HG03558 (cell line): ENCODE measurements around the gene GMPPB.

Experiments
- ATAC-seq: cut with Tn5 transposase; IDR thresholded peaks from one replicate; pipeline ENCODE4 v1.9.1; 2021; ENCODE audit warnings: moderate number of reproducible peaks; ENCODE audit not compliant: unreplicated experiment; ENCODE audit errors: extremely low read depth

The GMPPB gene

DNA sequence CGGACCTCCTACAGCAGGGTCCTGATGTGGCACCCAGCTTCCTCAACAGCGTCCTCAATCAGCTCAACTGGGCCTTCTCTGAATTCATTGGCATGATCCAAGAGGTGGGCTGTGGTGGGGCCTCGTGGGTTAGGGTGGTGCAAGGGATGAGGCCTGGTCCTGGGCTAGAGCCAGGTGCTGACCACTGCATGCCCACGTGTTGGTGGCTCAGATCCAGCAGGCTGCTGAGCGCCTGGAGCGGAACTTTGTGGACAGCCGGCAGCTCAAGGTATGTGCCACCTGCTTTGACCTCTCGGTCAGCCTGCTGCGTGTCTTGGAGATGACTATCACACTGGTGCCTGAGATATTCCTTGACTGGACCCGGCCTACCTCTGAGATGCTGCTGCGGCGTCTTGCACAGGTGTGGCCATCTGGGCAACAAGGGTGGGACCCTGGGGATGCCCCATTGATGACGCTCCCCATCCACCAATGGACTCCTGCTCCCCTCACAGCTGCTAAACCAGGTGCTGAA, 8.1 kb downstream of the GMPPB start:
- no peak for ATAC-seq

DNA sequence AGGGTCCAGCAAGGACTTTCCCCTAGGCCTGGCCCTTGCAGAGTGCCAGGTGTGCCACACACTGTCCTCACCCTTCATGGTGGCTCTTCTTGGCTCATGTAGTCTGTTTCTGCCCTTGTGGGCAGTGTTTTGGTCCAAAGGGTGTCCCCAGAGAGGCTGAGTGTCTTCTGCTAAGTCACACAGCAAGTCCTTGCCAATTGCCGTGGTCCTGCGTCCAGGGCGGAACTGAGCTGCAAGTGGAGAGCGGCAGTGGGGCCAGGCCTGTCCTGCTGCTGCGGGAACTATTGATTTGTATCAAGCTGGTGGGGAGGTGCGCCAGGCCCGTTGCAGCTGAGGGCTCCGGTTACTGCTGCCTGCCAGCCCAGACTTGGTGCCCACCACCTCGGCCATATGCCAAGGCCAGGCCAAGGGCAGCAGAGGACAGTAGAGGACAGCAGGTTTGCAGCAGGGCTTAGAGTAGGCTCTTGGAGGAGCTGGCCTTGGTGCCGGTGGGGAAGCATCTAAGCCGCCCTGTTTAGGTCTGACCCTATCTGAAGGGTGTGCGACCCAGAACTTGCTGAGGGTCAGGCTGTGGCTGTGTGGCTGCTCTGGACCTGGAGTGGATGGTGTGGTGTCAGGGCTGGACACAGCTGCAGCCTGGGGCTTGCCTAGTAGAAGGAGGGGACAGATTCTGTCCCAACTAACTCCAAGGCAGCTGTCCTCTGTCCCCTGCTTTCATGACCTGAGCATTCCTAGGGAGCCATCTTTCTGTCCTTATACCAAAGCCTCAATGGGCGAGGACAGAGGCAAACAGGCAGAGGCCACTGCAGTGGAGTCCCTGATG, 8.8 kb downstream of the GMPPB start:
- ATAC-seq = no peak

GRCh38 chr3:49713336-49714105, 10.2 kb downstream of the GMPPB start:
- no peak for ATAC-seq

DNA sequence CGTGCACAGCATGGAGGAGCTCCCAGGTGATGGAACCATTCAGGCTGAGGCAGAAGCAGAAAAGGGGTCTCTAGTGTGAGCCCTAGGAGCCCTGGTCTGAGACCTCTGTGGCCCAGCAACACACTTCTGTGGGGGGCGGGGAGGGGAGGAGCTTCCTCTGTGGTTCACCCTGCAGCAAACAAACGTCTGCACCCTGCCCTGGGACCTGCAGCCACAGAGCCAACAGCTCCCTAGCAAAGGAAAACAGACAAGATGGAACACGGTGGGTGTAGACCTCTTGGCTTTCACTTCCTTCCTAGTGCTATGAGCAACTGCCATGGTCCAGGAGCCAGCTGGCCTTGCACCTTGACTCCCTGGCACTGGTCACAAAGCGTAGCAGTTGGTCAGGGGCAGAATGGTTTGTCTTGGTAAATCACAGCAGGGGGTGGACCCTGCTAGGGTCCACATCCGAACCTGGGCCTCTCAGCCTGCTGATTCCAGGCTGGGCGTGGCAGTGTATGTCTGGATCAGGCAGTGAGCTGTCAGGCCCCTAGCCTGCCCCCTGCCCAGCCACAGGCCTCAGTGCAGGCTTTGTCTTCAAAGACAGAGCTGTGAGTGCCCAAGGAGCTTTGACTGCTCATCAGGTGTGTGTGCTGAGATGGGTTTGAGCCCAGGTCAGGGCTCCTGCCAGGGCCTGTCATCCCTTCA, 11.0 kb downstream of the GMPPB start:
- ATAC-seq = no peak

DNA sequence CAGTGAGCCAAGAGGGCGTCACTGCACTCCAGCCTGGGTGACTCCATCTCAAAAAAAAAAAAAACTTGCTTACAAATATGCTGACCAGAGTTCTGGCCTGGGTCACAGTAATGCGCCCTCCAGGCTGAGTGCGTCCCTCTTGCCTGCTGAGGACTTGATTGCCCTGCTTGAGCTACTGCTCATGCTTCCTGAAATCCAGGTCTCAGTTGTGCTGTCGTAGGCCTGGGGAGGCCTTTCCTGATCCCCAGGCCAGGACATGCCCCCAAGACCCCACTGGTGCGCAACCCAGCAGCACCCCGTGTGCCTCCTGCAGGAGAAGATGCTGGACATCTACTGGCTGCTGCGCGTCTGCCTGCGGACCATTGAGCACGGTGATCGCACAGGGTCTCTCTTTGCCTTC, 11.6 kb downstream of the GMPPB start:
- ATAC-seq = no peak

GRCh38 chr3:49711489-49711888, 12.3 kb downstream of the GMPPB start:
- no peak for ATAC-seq

DNA sequence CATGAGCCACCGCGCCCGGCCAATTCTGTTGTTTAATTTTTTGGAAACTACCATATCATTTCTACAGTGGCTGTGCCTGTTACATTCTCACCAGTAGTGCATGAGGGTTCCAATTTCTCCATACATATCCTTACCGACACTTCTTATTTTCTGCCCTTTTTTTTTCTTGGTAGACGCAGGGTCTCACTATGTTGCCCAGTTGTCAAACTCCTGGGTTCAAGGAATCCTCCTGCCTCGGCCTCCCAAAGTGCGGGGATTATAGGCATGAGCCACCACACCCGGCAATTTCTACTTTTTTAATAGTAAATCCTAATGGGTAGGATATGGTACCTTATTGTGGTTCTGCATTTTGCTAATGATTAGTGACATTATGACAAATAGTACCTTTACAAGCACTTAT, 13.9 kb downstream of the GMPPB start:
- no peak for ATAC-seq

DNA sequence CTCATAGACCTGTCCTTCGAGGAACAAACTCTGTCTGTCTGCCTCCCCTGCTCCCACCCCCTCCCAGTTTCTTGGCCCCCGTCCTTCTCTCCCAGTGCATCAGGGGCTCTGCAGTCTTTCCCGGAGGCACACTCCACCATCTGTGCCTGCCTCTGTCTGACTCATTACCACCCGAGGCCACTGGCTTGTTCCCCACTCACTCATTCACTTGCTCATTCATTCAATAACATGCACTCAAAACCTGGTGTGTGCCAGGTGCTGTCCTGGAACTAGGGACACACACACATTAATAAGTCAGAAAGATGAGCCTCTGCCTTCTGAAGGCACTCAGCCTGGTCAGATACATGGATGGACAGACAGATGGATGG, 16.7 kb downstream of the GMPPB start:
- no peak for ATAC-seq

- ATAC-seq = no peak
Observed at GRCh38 chr3:49706456-49707112, 17.2 kb downstream of the GMPPB start.

DNA sequence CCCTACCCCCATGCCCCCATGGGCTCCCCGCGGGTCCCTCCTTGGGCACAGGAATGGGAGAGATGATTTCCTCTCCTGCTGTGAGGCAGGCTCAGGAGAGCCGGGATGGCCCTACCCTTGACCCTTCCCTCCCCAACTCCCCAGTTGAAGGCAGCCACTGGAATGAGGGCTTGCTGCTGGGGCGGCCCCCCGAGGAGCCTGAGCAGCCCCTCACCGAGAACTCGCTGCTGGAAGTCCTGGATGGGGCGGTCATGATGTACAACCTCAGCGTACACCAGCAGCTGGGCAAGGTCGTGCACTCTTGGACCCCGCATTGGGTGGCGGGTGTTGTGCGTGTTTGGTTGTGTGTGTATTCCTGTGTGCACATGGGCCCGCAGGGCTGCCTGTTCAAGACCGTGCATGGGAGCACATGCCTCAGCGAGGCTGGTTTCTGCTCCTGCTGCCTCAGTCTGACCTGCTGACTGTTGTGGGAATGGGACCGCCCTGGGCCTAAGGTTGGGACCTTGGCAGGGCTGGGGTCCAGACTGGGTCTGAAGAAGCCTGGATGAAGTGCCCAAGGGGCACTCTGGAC, 18.3 kb downstream of the GMPPB start:
- no peak for ATAC-seq

GRCh38 chr3:49704629-49705028, 19.1 kb downstream of the GMPPB start:
- no peak for ATAC-seq

DNA sequence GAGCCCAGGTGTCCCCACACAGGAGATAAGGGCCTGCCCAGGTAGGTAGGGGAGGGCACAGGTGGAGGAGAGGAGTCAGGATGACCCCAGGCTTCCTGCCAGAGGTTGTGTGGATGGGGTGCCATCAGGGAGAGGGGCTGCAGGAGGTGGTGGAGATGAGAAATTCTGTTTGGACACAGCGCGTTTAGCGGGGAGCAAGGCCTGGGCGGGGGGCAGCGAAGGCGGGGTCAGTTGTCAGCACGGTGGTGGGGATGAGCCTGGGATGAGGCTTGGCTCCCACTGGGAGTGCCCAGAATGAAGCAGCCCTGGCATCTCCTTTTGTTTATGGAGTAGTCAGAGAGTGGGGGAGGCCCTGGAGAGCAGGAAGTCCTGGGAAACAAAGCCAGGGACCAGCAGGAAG, 19.8 kb downstream of the GMPPB start:
- ATAC-seq = no peak

- no peak for ATAC-seq
Observed at GRCh38 chr3:49703443-49703927, 20.3 kb downstream of the GMPPB start.

GRCh38 chr3:49702672-49703071, 21.1 kb downstream of the GMPPB start:
- ATAC-seq = no peak

- ATAC-seq = no peak
Observed at GRCh38 chr3:49701388-49702077, 22.2 kb downstream of the GMPPB start.

DNA sequence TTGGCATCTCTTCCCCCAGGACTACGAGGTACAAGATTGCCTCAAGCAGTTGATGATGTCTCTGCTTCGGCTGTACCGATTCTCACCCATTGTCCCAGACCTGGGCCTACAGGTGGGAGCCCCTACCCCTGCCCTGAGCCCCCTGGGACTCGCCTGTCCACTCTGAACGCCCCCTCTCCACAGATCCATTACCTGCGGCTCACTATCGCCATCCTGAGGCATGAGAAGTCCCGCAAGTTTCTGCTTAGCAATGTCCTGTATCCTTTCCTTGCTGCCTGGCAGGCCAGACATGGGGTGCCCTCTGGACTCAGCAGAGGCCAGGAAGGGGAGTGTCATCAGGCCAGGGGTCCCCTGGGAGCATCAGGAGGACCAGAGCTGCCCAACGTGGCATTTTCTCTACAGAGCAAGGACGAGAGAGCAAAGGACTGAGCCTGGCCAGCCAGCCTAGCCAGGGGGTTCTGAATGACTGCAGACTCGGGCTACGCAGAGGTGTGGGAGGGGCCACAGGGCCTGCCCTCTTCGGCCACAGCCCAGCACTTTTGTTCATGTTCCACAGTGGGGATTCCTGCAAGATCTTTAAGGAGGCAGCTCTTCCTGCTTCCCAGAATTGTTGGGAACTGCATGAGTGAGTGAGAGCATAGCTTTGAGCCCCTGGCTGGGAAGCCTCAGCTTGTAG, 23.2 kb downstream of the GMPPB start:
- ATAC-seq = no peak

DNA sequence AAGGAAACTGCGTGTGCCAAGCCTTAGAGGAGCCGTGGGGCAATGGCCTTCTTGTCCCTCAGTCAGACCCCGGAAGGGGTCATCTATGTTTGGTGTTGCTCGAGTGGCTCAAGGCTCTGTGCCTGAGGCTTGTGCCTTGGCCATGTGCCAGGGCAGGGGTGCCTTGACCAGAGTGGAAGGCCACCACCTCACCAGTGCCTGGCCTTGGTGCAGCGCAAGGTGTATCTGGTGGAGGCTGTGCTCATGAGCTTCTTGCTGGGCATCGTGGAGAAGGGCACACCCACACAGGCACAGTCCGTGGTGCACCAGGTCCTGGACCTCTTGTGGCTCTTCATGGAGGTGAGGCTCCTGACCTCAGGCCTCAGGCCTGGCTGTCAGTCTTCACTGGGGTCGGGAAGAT, 23.7 kb downstream of the GMPPB start:
- ATAC-seq = no peak

GRCh38 chr3:49699281-49699979, 24.3 kb downstream of the GMPPB start:
- ATAC-seq = no peak
